ENCODE measurements around the gene OSCAR.
A peak's percentile ranks its signal among the peaks of the same experiment; 100 is the strongest.

Gene OSCAR, protein sequence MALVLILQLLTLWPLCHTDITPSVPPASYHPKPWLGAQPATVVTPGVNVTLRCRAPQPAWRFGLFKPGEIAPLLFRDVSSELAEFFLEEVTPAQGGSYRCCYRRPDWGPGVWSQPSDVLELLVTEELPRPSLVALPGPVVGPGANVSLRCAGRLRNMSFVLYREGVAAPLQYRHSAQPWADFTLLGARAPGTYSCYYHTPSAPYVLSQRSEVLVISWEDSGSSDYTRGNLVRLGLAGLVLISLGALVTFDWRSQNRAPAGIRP

DNA sequence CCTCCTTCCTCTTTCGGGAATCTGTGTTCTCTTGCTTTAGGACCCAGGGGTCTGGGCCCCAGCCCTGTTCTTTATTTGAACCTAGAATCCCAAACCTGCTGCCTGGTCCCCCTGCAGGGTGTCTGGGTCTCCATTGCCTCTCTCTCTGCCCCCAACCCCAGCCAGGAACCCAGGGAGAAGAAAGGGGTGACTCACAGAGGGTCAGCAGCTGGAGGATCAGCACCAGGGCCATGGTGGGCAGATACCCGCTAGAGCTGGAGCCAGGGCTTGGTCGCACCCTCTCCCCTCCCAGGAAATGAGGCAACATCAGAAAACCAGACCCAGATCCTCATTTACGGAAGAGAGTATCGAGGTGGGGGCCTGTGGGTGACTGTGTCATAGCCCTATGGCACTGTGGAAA lies at the start of gene OSCAR:
Gene OSCAR, minus strand, starts transcription at position 243 of the 400 bp plus-strand sequence. Its CDS starts 11 bp downstream, at position 232.
- no peak for DNase-seq (ENCODE audit: low read depth in 2 of 3, low spot score in 1 of 3)

DNA sequence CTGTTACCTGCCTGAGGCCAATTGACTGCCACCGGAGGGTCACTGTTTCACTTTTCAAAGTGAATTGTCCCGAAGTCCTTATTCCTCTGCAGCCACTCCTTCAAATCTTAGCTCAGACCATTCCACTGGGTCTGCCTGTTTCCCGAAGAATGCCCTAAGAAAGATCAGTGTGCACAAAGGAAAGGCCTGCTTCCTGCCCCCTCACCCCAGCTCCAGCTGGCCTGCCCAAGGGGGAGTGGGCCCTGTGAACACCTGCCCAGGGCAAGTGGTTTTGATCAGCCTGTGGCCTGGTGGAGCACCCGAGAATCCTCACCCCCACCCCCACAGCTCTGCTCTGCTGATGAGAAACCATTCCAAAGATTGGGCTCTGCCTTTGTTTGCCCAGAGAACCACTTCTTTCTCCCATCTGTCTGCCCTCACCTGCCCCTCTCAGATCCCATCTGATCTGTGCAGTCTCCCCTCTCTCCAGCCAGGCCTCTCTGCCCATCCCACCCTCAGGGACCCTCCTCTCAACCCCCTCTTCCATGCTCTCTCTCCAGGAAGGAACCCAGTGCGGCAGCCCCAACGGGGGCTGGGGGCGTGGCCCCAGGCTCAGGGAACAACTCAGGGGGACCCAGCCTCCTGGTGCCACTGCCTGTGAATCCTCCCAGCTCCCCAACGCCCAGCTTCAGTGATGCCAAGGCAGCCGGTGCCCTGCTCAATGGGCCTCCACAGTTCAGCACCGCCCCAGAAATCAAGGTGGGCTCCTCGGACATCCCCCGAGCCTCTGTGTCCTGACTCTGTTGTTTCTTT lies 48.6 kb upstream of the OSCAR start:
- DNase-seq (ENCODE audit: low read depth in 2 of 3, low spot score in 1 of 3): no peak

DNA sequence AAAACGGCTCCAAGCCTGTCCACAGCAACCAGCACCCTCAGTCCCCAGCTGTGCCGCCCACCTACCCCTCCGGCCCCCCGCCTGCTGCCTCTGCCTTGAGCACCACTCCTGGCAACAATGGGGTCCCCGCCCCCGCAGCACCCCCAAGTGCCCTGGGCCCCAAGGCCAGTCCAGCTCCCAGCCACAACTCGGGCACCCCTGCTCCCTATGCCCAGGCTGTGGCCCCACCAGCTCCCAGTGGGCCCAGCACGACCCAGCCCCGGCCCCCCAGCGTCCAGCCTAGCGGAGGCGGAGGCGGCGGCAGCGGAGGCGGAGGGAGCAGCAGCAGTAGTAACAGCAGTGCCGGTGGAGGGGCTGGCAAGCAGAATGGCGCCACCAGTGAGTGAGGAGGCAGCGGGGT lies 47.6 kb upstream of the OSCAR start:
- no peak for DNase-seq (ENCODE audit: low read depth in 2 of 3, low spot score in 1 of 3)

DNA sequence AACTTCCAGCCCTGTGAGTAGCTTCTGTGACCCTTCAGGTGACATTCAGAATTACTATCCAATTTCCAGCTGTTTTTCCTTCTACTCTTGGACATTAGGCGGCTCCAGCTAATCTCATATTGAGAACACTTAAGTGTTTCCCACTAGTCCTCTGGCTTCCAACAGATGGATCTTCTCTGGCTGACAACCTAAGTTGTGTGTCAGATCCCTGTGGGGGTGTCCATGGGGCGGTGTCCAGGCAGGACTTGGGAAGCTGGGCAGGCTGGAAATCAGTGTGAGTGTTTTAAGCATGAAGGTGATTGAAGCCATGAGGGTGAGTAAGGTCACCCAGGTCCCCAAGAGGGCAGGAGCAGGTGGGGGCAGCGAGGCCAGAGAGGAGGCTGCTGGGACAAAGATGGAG lies 47.1 kb upstream of the OSCAR start:
- no peak for DNase-seq (ENCODE audit: low read depth in 2 of 3, low spot score in 1 of 3)

DNA sequence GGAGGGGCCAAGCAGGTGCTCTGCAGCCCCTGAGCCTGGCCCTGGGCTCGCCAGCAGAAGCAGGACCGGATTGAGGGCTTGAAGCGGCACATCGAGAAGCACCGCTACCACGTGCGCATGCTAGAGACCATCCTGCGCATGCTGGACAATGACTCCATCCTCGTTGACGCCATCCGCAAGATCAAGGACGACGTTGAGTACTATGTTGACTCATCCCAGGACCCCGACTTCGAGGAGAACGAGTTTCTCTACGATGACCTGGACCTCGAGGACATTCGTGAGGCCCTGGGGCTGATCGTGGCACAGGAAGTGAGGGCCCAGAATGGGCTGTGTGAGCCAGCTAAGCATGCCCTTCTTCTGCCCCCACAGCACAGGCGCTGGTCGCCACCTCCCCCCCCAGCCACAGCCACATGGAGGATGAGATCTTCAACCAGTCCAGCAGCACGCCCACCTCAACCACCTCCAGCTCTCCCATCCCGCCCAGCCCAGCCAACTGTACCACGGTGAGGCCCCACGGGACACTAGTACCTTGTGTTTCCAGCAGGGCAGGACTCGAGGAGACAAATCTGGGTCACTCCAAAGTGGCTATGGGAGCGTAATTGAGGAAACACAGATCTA lies 45.0 kb upstream of the OSCAR start:
- DNase-seq (ENCODE audit: low read depth in 2 of 3, low spot score in 1 of 3): no peak

DNA sequence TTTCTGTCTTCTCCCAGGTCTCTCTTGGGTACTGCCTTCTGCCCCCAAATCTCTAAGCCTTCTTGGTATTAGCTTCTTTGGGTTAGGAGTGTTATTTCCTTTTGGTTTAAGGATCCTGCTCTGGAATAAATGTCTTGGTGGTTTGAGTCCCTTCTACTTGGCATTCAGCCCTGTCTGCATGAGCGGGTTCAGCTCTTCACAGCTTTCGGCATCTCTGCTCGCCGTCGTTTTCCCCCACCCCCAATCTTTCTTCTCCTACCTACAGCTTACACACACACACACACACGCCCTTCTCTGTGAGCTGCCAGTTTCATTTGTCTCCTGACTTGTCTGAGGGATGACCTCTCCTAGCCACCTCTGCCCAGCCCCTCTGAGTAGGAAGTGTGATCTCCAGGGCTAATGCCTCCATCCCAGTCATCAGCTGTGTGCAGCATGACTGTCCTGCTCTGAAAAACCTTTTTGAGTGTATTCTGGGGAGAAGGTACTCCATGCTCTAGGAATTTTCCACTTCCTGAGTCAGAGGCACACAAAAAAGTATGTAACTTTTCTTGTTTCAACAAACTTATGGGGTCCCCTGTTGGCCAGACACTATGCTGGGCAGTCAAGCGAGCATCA lies 41.7 kb upstream of the OSCAR start:
- no peak for DNase-seq (ENCODE audit: low read depth in 2 of 3, low spot score in 1 of 3)

DNA sequence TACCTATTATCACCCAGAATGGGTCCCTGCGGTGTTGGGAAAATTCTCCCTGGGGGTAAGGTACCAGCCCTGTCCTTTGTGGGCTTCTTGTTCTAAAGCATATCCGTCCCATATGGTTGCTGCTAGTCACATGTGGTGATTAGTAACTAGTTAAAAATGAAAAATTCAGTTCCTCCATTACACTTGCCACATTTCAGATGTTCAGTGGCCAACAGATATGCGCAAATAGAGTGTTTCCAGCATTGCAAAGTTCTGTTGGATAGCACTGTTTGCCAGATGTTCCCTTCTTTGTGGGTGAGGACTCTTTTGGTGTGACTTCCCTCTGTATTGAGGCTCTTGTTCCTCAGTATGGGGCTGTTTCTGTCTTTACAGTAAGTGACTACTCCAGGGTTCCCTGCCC lies 40.8 kb upstream of the OSCAR start:
- DNase-seq (ENCODE audit: low read depth in 2 of 3, low spot score in 1 of 3): no peak

DNA sequence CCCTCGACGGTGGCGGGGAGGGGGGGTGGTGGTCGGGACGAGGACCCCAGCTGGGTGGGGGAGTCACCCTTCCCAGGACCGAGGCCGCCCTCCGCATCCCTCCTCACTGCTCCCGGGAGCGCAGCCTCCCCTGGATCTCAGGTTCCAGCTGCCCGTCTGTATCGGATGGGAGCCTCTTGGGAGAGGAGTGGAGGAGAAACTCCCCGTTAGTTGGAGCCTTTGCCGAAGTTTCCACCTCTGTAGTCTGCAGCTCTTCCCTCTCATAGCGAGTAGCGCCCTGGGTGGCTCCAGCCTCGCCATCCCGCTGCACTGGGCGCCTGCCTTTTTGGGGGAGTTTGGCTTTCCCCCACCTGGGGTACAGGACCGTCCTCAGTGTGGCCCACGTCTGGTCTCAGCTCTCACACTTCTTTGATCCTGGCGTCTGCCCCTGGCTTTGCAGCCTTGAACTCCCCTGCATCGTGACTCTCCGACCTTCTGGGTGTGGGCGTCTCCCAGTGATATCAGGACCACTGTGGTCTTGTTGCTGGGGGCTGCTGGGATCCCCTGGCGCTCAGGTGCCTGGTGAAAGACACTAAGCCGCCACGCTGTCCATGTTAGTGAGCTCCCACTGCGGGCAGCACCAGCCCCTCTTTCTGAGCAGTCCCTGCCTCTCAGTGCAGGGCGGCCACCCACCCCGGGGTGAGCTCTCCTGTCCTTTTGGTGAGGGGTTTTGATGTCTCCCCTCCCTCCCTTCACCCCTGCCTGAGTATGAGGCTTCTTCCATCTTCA lies 38.1 kb upstream of the OSCAR start:
- DNase-seq (ENCODE audit: low read depth in 2 of 3, low spot score in 1 of 3): peak in 1 of 3 donors; percentile 24

DNA sequence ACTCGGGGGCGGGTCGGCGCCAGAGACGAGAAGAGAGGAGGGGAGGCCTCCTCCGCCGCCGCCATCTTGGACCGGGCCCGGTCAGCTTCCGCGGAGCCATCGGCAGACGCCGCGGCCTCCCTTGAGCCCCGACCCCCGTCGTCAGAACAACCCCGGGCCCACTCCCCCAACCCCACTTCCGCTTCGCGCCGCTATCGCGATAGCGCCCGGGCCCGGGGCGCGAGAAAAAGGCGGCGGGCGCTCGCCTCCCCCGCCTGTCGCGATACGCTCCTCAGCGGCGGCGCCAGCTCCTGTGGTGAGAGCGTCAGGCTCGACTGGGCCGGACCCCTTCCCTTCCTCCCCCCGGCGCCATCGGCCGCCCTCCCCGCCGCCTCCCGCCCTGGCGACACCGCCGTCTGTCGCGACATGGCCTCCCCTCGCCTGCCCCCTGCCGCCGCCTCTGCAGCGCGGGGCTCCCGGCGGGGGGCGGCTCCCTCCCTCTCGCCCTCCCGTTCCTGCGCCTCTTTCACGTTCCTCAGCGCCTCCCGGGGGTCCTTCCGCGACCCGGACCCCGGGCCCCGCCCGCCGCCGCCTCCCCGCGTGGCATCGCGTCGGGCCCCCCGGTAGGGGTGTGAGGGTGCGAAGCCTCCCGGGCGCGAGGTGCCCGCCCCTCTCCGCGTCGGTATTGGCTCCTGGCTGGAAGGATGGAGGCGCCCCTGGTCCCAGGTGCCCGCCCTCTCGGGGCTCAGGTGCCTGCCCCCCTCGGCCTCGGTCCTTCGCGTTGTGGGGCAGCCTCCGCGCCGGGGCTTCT lies 37.3 kb upstream of the OSCAR start, which contains the start of gene CNOT3:
Gene CNOT3, plus strand, starts transcription at position 64 of the 790 bp plus-strand sequence. CDS start 5,217 bp downstream, outside the sequence.
- DNase-seq (ENCODE audit: low read depth in 2 of 3, low spot score in 1 of 3): peak in 1 of 3 donors; percentile 15

DNA sequence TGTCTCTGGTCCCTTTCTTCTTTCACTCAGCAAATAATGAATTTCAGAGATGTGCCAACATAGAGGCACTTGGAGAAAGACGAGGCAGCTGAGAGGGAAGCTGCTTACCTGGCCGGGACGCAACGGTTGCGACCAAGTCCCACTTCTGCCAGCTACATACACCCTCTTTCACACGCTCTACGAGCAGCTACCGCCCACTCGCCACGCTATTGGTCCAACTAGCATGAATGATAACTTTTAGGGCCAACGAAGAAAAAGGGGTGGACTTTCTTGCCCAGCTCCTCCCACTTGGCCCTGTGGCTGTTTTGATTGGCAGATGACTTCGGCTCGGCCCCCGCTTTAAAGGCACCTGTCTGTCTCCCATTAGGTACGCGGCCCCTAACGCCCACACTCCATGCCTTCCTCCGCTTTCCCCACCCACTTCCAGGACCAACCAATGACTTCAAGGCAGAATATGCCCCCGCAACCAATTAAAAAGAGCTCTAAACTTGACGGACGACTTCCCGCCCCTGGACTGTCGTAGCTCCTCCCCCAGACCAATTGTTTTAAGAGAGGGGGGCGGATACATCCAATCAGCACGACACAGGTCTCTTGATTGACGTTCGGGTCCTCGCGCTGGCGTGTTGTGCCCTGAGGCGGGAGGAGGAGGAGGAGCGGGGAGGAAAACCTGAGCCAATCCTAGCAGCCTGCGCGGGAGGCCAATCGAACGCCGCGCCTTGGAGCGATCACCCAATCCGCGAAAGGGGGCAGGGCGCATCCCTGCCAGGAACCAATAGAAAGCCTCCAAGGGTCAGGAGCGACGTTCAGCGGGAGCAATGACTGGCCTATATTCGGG lies 36.5 kb upstream of the OSCAR start:
- peak; percentile 97 to 99 (median 98) for DNase-seq (ENCODE audit: low read depth in 2 of 3, low spot score in 1 of 3)

DNA sequence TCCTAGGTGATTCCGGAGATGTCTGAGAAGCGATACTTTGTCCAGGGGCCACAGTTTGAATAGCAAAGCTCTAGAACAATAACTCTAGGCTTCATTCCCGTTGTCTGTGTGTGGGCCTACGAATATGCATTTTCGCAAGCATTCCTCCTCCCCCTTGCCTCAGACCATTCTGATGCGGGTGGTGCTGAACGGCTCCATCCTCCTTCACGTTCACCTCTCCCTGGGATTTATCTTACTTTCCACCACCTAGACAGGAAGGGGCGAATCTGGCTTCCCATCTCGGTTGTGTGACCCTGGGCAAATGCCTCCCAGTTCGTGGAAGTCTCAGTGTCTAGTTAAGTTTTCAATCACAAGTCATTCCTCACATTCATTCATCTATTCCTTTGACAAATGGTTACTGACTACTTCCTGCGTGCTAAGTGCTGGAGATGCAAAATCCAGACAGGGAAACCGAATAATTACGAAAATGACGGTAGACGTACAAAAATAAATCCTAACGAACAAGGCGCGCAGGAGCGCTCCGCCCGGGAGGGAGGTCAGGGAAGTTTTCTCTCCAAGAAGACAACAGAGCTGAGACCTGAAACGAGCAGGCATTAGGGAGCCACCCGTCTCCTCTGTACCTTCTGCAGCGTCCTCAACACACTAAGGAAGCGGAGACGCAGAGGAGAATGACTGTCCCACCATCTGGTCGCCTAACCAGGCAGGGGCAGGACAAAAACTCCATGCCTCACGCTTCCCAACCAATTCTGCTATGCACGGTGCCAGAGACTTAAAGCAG lies 35.7 kb upstream of the OSCAR start:
- no peak for DNase-seq (ENCODE audit: low read depth in 2 of 3, low spot score in 1 of 3)

DNA sequence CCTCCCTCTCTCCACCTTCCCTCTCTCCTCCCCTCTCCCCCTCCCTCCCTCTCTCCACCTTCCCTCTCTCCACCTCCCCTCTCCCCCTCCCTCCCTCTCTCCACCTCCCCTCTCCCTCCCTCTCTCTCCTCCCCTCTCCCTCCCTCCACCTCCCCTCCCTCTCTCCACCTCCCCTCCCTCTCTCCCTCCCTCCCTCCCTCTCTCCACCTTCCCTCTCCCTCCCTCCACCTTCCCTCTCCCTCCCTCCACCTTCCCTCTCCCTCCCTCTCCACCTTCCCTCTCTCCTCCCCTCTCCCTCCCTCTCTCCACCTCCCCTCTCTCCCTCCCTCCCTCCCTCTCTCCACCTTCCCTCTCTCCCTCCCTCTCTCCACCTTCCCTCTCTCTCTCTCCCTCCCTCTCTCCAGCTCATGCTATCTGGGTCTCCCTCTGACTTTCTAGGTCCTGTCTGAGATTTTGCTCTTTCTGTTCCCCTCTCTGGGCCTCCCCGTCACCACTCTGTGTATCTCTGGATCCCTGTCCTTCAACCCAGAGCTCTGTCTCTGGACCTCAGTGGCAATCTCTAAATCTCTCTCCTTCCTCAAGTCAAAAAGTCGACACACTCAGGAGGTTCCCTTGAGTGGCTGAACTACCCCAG lies 33.5 kb upstream of the OSCAR start:
- DNase-seq (ENCODE audit: low read depth in 2 of 3, low spot score in 1 of 3): no peak

DNA sequence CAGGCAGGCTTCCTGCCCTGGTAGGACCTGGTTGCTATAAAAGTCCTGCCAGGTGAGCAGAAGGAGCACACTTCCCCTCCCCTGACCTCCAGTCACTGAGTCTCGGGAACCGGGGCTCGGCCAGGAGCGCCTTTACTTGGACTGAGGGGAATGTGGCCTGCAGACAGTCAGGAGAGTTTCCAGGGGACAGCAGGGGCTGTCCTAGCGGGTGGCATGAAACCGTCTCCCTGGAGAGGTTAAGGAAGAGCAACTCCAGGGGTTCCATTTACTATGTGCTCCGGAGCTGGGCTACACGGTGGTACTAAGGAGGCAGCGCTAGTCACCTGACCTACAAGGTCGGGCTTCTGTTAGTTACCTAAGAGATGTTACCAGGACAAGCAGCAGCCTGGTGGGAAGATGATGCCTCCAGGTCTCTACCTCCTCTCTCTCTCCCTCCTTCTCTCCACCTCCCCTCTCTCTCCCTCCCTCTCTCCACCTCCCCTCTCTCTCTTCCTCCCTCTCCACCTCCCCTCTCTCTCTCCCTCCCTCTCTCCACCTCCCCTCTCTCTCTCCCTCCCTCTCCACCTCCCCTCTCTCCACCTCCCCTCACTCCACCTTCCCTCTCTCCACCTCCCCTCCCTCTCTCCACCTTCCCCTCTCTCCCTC lies 32.8 kb upstream of the OSCAR start:
- no peak for DNase-seq (ENCODE audit: low read depth in 2 of 3, low spot score in 1 of 3)

DNA sequence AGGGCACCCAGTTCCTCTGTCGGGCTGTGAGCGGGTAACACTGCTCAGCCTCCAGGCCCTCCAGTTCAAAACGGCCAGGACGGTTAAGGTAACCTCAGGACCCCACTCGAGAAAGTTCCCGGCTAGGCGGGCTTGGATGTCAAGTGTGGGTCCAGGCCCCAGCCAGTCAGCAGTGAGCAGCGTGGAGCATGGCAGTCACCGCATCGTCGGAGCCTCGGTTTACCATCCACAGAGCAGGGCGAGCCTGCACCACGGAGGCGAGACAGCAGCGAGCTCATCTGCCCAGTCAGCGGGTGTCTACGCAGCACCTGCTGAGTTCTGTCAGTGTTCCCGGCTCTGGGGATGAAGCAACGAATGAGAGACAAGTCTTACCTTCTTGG lies 29.0 kb upstream of the OSCAR start:
- no peak for DNase-seq (ENCODE audit: low read depth in 2 of 3, low spot score in 1 of 3)

DNA sequence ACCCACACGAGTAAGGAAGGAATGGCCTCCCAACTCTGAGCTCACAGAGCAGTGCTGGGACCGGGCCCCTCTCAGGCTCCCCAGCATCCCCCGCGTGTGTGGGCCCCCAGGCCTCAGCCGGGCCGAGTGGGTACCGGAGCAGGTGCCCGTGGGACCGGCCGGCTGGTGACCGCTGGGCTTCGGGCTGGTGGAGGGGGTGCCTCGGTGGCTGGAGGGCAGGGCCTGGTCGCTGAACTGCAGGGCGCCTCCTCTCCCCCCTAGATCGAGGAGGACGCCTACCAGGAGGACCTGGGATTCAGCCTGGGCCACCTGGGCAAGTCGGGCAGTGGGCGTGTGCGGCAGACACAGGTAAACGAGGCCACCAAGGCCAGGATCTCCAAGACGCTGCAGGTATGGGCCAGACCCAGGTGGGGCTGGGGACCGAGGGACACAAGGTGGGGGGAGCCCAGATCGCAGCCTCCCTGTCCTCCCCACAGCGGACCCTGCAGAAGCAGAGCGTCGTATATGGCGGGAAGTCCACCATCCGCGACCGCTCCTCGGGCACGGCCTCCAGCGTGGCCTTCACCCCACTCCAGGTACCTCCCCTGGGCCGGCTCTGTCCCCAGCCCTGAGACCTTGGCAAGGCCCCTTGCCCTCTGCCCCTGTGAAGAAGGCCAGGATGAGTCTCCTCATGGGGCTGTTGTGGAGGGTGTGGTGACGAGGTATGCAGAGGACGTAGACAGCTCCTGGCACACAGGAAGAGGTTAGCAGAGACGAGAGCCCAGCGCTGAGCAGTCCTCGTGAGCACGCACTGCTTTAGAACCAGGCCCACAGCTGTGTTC lies 28.4 kb upstream of the OSCAR start:
- no peak for DNase-seq (ENCODE audit: low read depth in 2 of 3, low spot score in 1 of 3)

DNA sequence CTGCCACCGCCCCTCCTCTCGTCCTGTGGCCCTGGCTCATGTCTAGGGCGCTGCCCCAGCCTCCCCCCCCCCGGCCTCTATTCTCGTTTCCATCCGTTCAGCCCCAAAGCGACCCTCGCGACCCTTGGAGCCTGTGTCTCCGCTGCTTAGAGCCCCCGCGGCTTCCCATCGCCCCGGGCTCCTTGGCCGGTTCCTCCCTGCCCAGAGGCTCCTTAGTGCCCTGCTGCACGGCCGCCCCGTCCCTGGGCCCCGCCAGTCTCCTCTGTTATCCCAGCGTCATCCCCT lies 27.8 kb upstream of the OSCAR start:
- no peak for DNase-seq (ENCODE audit: low read depth in 2 of 3, low spot score in 1 of 3)
